GM21723 (cell line): Measurements from ENCODE around the gene TCEANC.

ENCODE experiments used
- ATAC-seq: cut with Tn5 transposase; IDR thresholded peaks from one replicate; pipeline ENCODE4 v1.9.1; 2021; ENCODE audit warnings: mild to moderate bottlenecking, moderate library complexity; ENCODE audit not compliant: unreplicated experiment

The TCEANC gene

DNA sequence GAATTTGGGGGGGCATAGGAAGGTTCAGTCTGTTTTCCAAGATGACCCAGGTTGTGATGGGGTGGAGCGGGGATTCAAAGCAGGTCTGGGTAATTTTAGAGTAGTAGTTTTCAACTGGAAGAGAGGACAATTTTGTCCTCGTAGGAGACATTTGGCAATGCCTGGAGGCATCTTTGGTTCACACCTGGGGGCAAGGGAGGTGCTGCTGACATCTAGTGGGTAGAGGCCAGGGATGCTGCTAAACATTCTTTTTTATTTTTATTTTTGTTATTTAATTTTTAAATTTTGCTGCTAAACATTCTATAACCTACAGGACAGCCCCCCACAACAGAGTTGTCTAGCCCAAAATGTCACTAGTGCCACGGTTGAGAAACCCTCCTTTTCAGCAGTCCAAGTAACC, 37.9 kb downstream of the TCEANC start:
- no peak for ATAC-seq

DNA sequence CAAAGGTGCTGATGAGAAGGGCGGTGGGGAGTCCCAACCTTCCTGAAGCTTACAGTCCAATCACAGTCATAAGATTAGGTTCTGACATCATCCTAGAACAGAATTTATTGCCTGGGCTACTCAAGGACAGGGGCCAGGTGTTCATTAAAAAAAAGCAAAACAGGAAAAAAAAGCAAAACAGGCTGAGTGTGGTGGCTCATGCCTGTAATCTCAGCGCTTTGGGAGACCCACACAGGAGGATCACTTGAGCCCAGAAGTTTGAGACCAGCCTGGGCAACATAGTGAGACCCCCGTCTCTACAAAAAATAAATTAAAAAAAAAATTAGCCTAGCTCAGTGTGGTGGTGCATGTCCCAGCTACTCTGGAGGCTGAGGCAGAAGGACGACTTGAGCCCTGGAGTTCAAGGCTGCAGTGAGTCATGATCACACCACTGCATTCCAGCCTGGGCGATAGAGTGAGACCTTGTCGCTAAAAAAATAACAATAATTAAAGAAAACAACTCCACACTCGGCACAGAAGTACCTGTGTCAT, 39.0 kb downstream of the TCEANC start:
- ATAC-seq, result no peak

DNA sequence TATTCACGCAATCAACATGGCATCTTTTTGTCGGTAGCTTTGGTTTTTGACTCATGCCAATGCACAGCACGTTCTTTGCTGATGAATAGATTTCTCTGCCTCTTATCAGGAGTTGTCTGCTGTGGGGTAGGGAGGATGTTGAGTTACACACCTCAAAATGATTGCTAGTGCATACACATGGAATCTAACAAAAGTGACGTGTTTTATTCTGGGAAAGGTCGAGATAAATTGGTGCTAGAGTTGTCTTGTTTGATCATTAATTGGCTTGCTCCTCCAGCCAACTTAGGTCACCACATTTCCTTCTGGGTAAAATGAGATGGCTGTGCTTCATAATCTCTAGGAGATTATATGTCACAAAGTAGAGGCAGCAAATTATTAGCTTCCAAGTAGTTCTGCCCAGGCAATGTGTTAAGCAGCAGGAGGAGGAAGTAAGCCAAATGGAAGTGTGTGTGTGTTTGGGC, 39.9 kb downstream of the TCEANC start:
- ATAC-seq, result no peak

DNA sequence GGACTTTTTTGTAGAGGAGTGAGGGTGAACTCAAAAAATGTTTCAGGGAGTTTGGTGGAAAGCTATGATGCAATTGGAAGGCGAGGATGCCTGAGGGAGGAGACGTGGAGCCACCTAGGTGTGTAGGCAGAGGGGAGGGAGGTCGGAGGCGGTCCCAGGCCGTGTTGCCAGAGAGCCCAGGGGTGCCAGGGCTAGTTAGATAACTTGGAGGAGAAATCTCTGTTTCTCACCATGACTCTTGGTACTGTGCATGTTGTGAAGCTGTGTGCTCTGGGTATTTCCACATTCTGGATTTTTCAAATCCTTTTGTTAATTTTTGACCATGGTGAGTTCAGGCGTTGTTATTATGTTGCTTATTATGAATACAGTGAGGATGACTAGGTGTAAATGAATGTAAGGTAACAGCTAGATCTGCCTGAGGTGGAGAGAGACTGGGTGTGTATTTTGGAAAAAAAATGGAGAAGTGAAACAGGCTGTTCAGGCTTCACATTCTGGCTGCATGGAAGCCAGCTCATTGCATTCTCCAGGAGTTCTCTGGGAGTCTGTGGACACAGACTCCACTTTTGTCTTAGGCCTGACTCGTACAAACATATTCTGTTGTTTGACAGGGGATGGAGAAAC, 40.5 kb downstream of the TCEANC start:
- ATAC-seq, result no peak

DNA sequence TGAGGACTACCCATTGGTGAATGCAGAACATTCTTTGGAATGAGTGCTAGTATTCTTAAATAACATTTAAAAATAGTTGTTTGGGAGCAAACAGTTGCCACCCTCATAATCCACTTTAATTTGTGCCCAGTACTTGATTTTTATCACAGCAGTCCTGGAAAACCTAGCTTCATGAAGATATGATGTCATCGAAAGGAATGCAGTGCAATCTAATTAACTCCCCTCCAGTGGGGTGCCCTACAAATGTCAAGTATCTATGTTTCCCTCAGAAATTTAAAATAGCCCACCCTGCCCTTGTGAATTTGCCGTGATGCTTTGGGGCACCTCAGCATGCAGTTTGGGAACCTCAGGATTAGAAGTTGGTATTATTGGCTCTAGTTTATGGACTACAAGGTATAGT, 41.4 kb downstream of the TCEANC start:
- ATAC-seq, result no peak

DNA sequence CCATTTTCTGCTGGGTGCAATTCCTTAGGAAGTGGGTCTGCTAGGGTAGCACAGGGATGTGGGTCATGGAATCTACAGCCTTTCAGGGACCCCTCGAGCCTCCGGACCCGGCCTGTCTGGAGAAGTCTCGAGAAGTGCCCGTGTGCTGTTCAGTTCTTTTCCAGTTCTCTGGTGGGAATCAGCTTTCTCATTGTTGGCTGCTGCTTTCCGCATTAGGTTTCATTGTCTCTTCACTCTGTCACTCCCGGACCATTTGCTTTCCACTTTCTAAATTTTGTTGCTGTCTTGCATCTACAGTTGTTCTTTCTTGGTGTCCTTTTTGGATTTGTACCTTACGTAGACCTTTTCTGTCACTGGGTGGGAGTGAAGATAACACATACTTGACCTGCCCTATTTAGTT, 42.0 kb downstream of the TCEANC start:
- ATAC-seq, result no peak

DNA sequence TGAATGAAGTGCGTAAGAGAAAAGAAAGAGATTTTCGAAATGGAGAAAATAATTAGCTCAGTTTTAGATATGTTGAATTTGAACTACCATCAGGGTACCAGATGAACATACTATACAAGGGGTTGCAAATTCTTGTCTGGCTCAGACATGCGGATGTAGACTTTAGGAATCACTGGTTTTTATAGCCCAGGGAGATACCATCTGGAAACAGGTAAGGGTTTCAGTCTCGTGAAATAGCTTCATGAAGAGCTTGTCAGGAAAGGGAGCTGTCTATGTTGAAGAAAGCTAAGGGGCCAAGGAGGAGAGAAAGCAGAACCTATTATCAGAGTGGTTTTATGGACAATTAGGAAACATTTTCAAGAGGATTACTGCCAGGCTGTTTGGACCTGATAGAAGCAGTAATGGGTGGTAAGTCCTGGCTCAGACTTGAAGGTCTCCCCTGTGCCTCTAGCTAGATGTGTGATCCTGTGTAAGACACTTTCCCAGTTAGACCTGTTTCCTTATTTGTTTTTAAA, 42.7 kb downstream of the TCEANC start:
- no peak for ATAC-seq

DNA sequence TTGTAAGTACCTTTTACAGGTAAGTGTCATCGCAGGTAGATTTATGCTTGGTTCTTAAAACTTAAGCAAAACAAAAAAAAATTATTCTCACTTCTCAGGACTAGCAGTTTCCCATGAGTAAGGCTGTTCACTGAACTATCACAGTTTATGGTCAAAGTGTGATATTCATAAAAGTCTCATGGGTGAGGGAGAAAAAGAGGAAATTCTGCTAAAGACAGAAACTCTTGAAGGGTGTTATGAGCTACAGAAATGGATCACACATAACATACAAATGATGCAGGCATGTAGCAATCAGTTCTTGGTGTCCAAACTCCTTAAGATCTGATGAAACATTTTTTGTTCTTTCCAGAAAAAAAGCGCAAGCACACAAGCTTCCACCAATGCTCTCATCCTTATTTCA, 44.5 kb downstream of the TCEANC start:
- peak; percentile 53 for ATAC-seq

DNA sequence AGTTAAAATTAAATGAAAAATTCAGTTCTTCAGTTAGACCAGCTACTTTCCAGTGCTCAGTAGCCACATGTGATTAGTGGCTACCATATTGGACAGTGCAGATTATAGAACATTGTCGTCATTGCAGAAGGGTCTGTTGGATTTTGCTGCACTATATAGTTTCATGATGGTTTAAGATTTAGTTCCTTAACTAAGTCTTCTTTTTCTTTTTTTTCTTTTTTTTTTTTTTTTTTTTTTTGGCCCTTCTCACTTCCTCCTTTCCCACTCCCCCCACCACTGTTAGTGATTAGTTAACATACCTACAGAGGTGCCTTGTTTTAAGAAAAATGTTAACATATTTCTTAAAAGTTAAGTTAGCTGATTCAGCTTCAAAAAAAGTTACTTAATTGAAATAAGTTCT, 45.0 kb downstream of the TCEANC start:
- no peak for ATAC-seq

DNA sequence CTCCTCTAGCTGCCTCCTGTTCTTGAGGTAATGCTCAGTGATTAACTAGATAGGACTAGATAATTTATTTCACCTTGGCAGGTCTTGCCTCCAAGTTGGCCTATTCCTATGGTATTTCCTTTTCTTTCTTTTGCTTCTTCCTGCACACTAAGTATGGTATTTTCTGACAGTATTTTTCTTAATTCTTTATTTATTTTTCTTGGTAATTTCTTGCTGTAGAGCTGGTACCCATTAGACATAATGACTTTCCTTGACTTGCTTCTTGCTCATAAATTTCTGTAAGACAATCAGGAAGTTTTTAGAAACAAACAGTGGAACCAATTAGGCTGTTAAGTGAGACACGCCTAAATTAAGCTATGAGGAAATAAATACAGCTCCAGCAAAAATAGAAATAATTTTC, 45.5 kb downstream of the TCEANC start:
- ATAC-seq, result no peak

DNA sequence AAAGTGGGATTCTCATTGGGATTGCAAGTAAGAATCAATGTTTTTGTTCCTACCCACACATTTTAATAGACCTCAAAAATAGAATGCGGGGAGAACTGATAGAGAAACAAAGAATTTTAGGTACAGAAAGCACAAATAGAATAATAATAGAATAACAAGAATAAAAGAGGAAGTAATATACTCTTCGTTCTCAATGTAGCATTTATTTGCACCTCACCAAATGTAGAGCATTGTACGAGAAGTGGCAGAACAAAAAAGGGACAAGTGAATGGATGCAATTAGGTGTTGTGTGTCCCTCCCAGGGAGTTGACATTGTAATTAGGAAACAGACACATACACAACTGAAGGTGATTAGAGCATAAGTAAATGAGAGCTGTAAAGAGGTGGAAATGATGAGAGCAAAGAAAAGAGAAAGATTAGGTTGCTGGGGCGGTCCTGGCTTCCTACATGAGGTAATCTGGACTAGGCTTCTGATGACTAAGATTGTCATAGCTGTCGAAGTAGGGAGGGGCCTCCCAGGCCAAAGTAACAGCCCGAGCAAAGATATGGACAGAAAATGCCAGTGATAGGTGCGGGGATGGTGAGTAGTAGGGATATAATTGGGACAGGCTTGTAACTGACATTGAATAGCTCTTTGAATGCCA, 46.4 kb downstream of the TCEANC start:
- ATAC-seq, result peak; percentile 65

DNA sequence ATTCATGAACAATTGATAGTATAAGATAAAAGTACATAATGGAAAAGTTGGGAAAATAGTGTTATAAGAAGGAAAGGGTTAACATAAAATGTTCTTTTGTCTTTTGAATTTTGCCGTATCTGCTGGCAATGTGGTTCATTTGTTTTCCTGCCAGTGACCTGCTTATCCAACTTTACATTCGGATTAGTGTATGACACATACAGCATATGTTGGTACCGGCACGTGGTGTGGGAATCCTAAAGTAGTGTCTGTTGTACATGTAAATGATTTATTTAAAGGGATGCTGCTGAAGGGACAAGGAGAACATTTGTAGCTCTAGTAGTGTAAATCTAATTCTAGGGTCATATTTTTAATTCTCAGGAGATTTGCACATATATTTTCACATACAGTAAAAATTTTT, 47.4 kb downstream of the TCEANC start:
- no peak for ATAC-seq

DNA sequence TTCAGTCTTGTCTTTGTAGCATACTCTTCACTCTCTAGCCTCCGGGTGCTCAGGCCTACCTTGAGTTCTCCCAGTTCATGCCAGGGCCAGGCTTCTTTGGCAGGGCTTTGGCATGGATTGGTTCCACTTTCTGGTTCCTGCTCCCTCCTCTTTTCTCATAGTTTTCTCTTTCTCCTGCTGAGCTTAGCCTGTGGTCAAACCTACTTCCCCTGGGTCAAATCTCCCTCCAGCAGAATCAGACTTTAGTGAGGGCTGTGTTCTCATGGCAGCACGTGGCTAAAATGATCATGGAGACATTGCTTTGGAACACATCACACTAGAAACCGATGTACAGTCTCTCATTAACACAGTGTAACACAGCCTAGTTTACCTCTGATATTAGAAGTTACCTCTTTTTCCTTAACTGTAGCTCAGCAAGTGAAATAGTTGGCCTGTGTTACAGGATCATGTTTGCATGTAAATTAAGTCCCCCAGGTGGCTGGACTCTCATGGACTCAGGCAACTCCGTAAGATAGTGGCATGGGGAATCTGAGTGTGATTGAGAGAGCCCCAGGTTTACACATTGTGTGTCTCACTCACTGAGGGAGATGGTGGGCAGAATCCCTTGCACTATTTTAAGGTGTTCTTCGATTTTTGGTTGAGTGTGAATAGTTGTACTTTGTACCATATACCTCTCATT, 49.3 kb downstream of the TCEANC start:
- ATAC-seq, result no peak

DNA sequence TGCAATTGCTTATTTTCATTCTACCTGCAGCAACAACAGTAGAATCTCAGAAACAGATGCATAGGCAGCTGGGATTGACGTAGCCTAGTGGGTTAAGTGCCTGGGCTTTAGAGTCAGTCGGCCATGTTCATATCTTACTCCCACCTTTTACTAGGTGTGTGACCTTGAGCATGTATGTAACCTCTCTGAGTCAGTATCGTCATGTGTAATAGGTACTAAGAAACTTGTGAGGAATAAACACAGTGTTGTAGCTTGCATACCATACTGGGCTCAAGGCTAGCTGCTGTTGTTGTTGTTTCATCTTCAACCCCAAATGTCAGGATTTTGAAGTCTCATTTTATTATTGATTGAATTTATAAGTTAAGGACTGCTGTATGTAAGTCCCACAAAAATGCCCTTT, 50.2 kb downstream of the TCEANC start:
- ATAC-seq, result no peak

DNA sequence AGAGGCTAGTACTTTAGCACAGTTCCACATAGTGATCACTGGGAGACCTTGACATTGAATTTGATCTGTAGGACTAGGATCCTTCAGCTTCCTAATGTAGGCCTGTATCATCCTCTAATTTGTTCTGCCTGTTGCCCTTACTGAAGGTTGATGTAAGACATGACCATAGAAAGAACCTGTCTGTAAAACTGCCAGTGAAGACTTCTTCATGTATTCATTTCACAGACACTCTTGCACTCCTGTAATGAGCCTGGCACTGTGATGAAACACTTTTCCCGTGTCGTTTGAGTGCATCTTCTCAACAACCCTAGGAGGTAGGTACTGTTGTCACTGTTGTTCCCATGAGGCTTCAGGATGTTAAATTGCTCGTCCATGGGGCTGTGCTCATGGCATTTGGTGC, 50.6 kb downstream of the TCEANC start:
- ATAC-seq, result no peak

DNA sequence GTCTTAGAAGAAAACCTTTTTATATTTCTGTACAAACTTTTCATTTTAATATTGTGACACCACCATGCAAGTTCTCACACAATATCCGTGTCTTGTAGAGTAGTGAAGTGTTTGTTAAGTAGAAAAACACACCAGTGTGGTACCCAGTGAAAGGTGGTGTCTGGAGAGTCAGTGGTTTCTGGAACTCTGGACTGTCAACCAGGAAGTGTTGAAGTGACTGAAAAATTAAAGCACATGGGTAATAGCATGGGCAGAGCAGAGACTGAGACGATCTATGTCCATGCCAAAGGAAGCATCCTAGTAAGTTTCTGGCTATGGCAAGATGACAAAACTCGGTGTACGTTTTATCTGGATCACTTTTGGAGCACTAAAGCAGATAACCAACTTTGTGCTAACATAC, 58.2 kb downstream of the TCEANC start:
- ATAC-seq, result no peak
